ENCODE measurements around the gene CBL. TPM values are rescaled to one million over a fixed set of nuclear protein-coding genes. Genes with fewer than 3 reads are reported as not detected.

The CBL gene
- total RNA-seq, 3 donors from 2014 or later, result 11.0 to 24.4 (median 13.1) TPM

GRCh38 chr11:119357074-119357473 is 150.9 kb downstream of the CBL start:
- Histone ChIP-seq H3K36me3 (ENCODE audit: low read depth) (no peaks in the 10 kb centered on the region), H3K9me3 (no peaks in the 10 kb centered on the region), H3K4me3 (no peak overlapping the region), H3K4me1 (ENCODE audit: low read depth) (peaks cover 11% of the 10 kb centered on the region)
- ATAC-seq, result no peak
- TF ChIP-seq CTCF (IDR thresholded peaks at IDR 0.05), result no peak
- peak in 2 of 3 donors; percentile 14 to 25 for DNase-seq
- intact Hi-C loops (cut with DNase I, micrococcal nuclease), result no loop called here

Small RNA genes within 50 kb of the gene (microRNA-seq; reads per million reads assigned to microRNA genes)
- not detected for gene MIR6756

Other genes starting within 250 kb of the CBL start
- not detected for gene FOXR1, start 234.6 kb upstream of the CBL start, total RNA-seq
- gene CENATAC, start 208.2 kb upstream of the CBL start, total RNA-seq, result 10 to 100 TPM; 24.6 to 33.4 (median 30.9) TPM
- 100 to 1,000 TPM; 721 to 887 (median 781) TPM for gene RPS25, start 188.0 kb upstream of the CBL start, total RNA-seq
- 10 to 100 TPM; 52.7 to 58.4 (median 57.4) TPM for gene TRAPPC4, start 187.6 kb upstream of the CBL start, total RNA-seq
- 10 to 100 TPM; 23.3 to 70.8 (median 57.0) TPM for gene SLC37A4, start 175.5 kb upstream of the CBL start, total RNA-seq
- 100 to 1,000 TPM in 2 of 3 donors, 10 to 100 TPM in 1; 82.0 to 119 (median 101) TPM for gene HYOU1, start 149.1 kb upstream of the CBL start, total RNA-seq
- 10 to 100 TPM; 26.1 to 34.8 (median 29.1) TPM for gene VPS11, start 138.5 kb upstream of the CBL start, total RNA-seq
- 10 to 100 TPM; 17.2 to 27.8 (median 19.5) TPM for gene HMBS, start 121.5 kb upstream of the CBL start, total RNA-seq
- gene DPAGT1, start 104.5 kb upstream of the CBL start, total RNA-seq, result 10 to 100 TPM; 36.9 to 48.2 (median 39.5) TPM
- 10 to 100 TPM; 25.8 to 47.1 (median 36.1) TPM for gene C2CD2L, start 99.0 kb upstream of the CBL start, total RNA-seq
- gene HINFP, start 84.8 kb upstream of the CBL start, total RNA-seq, result 10 to 100 TPM; 37.2 to 58.1 (median 42.2) TPM
- gene ABCG4, start 57.3 kb upstream of the CBL start, total RNA-seq, result under 1 TPM in 2 of 3 donors, not detected in 1; 0.07 to 0.85 TPM
- gene NLRX1, start 37.6 kb upstream of the CBL start, total RNA-seq, result 10 to 100 TPM; 14.1 to 19.3 (median 16.3) TPM
- gene NHERF4, start 20.9 kb upstream of the CBL start, total RNA-seq, result 100 to 1,000 TPM in 1 of 3 donors, 10 to 100 TPM in 2; 52.9 to 151 (median 75.8) TPM
- gene MCAM, start 110.8 kb downstream of the CBL start, total RNA-seq, result 100 to 1,000 TPM in 1 of 3 donors, 10 to 100 TPM in 1, 1 to 10 TPM in 1; 9.7 to 186 (median 32.5) TPM
- 10 to 100 TPM; 20.7 to 24.7 (median 23.7) TPM for gene RNF26, start 128.2 kb downstream of the CBL start, total RNA-seq
- 10 to 100 TPM in 1 of 3 donors, 1 to 10 TPM in 2; 5.1 to 13.9 (median 9.3) TPM for gene C1QTNF5, start 134.5 kb downstream of the CBL start, total RNA-seq
- gene MFRP, start 140.4 kb downstream of the CBL start, total RNA-seq, result not detected
- 10 to 100 TPM; 16.9 to 84.3 (median 26.7) TPM for gene USP2, start 175.4 kb downstream of the CBL start, total RNA-seq
- gene THY1, start 216.8 kb downstream of the CBL start, total RNA-seq, result 10 to 100 TPM in 2 of 3 donors, 1 to 10 TPM in 1; 2.8 to 32.5 (median 28.3) TPM